ENCODE data around the gene SLC35E1. TPM values are rescaled to one million over a fixed set of nuclear protein-coding genes. Genes with fewer than 3 reads are reported as not detected.

SLC35E1 gene
- total and polyA plus RNA-seq, 10 donors, result 13.2 to 36.6 (median 29.9) TPM

GRCh38 chr19:16582486-16583261 is 10.5 kb upstream of the SLC35E1 start:
- H3K27ac ChIP-seq, result peak overlapping the region in 5 of 8 donors; percentile 83 to 94 (median 89)
- intact Hi-C loops (cut with DNase I; ENCODE audit: low total_unique reads), result no loop called here
- 83 to 93% (median 88%) methylated on average over 8 to 10 of the region's 10 CpGs for WGBS, 5 donors

GRCh38 chr19:16581971-16582343 is 9.7 kb upstream of the SLC35E1 start:
- H3K4me1 ChIP-seq, result peaks cover 66 to 100% (median 85%) of the 10 kb centered on the region in 6 donors
- no peak for DNase-seq

More at GRCh38 chr19:16582486-16583261, 10.5 kb upstream of the SLC35E1 start:
- DNase-seq, result no peak
- H3K9me3 ChIP-seq, result no peaks in the 10 kb centered on the region
- TF ChIP-seq POLR2AphosphoS5 (IDR thresholded peaks at IDR 0.05) (no peak), CTCF (IDR thresholded peaks at IDR 0.05 in 8 of 11, conservative IDR thresholded peaks at IDR 0.05 in 3 of 11) (no peak), POLR2A (IDR thresholded peaks at IDR 0.05) (no peak)
- peaks cover 0 to 50% (median 16%) of the 10 kb centered on the region in 6 donors for H3K36me3 ChIP-seq
- H3K27me3 ChIP-seq (replicated peaks in 1 of 7), result no peaks in the 10 kb centered on the region
- H3K4me1 ChIP-seq, result peaks cover 68 to 100% (median 88%) of the 10 kb centered on the region in 6 donors
- no peak overlapping the region for H3K4me3 ChIP-seq

GRCh38 chr19:16581145-16581970 is 9.1 kb upstream of the SLC35E1 start:
- TF ChIP-seq POLR2AphosphoS5 (IDR thresholded peaks at IDR 0.05) (peak in 1 of 3 donors; percentile 8), POLR2A (IDR thresholded peaks at IDR 0.05) (no peak), CTCF (IDR thresholded peaks at IDR 0.05 in 8 of 11, conservative IDR thresholded peaks at IDR 0.05 in 3 of 11) (no peak)
- 70 to 79% (median 78%) methylated on average over 6 to 12 of the region's 12 CpGs for WGBS, 5 donors
- Histone ChIP-seq H3K27me3 (replicated peaks in 1 of 7) (no peaks in the 10 kb centered on the region), H3K36me3 (peaks cover 0 to 63% (median 29%) of the 10 kb centered on the region in 6 donors), H3K9me3 (no peaks in the 10 kb centered on the region), H3K4me1 (peaks cover 60 to 100% (median 84%) of the 10 kb centered on the region in 6 donors), H3K4me3 (no peak overlapping the region), H3K27ac (peak overlapping the region in 4 of 8 donors; percentile 29 to 94 (median 88))
- DNase-seq, result no peak
- intact Hi-C loops (cut with DNase I; ENCODE audit: low total_unique reads), result no loop called here

More at GRCh38 chr19:16581971-16582343, 9.7 kb upstream of the SLC35E1 start:
- TF ChIP-seq POLR2AphosphoS5 (IDR thresholded peaks at IDR 0.05) (no peak), CTCF (IDR thresholded peaks at IDR 0.05 in 8 of 11, conservative IDR thresholded peaks at IDR 0.05 in 3 of 11) (no peak), POLR2A (IDR thresholded peaks at IDR 0.05) (no peak)
- 83 to 94% (median 88%) methylated on average over 5 to 6 of the region's 6 CpGs for WGBS, 5 donors
- H3K9me3 ChIP-seq, result no peaks in the 10 kb centered on the region
- intact Hi-C loops (cut with DNase I; ENCODE audit: low total_unique reads), result no loop called here
- no peaks in the 10 kb centered on the region for H3K27me3 ChIP-seq (replicated peaks in 1 of 7)
- H3K36me3 ChIP-seq, result peaks cover 0 to 57% (median 23%) of the 10 kb centered on the region in 6 donors
- no peak overlapping the region for H3K4me3 ChIP-seq
- H3K27ac ChIP-seq, result peak overlapping the region in 4 of 8 donors; percentile 29 to 94 (median 88)

Data from spleen (tissue), 11 donors.